GM18867 (cell line): Measurements from ENCODE around the gene KLHL28.
"Not testable (repeated sequence)": the region's sequence is repeated elsewhere in the genome, so short reads cannot be mapped to it uniquely, and the experiment has no call there.

Experiments
- ATAC-seq: cut with Tn5 transposase; IDR thresholded peaks from one replicate; pipeline ENCODE4 v1.9.1; 2021; ENCODE audit warnings: mild to moderate bottlenecking, moderate library complexity; ENCODE audit not compliant: unreplicated experiment

KLHL28 gene

DNA sequence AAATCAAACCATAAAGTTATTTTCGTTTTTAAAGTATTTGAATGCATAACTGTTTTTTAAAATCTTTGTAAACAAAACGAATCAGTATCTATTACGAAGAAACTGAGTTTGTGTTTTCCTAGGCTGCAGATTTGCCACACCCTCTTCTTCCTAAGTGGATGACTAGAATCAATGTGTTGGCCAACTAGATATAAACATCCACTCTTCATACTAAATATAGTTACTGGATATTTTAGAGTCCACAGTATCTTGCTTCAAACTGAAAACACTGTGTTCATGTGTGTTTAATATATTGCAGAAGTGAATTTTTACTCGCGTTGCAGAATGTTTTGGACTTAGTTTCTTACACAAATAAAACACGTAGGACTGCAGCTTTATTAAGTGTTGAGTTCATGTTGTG, 63.2 kb downstream of the KLHL28 start:
- ATAC-seq = no peak

- no peak for ATAC-seq
Observed at GRCh38 chr14:44897845-44898151, 63.9 kb downstream of the KLHL28 start.

- peak; percentile 93 for ATAC-seq
Observed at GRCh38 chr14:44897041-44897844, 64.5 kb downstream of the KLHL28 start.

GRCh38 chr14:44896275-44897040, 65.3 kb downstream of the KLHL28 start:
- peak; percentile 0 for ATAC-seq

GRCh38 chr14:44895716-44896115, 66.0 kb downstream of the KLHL28 start:
- ATAC-seq = no peak

- ATAC-seq = no peak
Observed at GRCh38 chr14:44893535-44893934, 68.2 kb downstream of the KLHL28 start.

DNA sequence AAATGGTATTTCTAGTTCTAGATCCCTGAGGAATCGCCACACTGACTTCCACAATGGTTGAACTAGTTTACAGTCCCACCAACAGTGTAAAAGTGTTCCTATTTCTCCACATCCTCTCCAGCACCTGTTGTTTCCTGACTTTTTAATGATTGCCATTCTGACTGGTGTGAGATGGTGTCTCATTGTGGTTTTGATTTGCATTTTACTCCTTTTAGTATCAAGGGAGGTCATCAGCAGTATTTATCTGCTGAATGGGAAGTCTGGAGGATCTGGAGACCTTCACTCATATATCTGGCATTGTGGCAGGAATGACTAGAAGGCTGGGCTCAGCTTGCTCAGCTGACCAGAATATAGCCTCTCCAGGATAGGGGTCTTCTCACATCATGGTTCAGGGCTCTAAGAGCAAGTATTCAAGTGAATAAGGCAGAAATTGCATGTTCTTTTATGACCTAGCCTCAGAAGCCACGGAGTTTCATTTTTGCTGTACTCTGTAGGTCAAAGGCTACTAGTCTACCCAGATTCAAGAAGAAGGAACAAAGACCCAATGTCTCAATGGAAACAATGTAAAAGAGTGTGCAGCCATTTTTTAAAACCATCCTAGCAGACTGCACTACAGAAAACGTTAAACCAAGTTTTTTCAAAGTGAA, 69.9 kb downstream of the KLHL28 start:
- not testable (repeated sequence) for ATAC-seq

- no peak for ATAC-seq
Observed at GRCh38 chr14:44889595-44890471, 71.9 kb downstream of the KLHL28 start.

DNA sequence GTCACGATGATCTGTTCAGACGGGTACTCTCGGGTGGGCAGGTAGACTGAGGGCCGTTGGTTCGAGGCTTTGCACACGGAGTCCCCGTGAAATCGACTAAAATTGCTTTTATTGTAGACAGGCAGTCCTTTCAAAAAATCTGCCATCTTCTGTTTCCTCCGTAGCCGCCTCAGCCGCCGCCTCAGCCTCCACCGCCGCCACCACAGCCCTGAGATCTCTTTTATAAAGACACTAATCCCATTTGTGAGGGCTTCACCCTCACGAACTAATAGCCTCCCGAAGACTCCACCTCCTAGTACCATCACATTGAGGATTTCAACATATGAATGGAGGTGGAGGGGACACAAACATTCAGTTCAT, 74.2 kb downstream of the KLHL28 start:
- ATAC-seq = no peak

GRCh38 chr14:44886860-44887595, 74.7 kb downstream of the KLHL28 start:
- ATAC-seq = no peak

- ATAC-seq = no peak
Observed at GRCh38 chr14:44880791-44881190, 81.0 kb downstream of the KLHL28 start.
